ENCODE data around the gene FKBP8. TPM values are rescaled to one million over a fixed set of nuclear protein-coding genes. Genes with fewer than 3 reads are reported as not detected.

The FKBP8 gene
- total RNA-seq, 2 donors from 2014 or later = 192 to 345 TPM

DNA sequence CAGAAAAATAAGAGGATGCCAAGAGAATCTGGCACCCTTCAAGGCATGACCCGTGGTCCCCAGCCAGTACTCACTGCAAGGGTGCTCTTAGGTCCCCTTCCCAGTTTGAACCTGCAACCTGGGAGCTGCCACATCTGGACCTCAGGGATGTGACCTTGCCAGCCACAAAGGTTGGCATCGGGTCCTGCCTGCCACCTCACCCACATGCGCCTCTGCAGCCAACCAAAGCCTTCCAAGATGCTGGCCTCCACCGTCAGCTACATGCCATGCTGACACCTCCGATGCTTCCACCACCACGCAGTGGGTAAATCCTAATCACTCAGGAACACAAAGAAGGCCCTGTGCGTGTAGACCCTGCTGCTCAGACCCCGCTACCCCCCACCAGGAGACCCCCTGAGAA is 56.6 kb downstream of the FKBP8 start:
- no peak overlapping the region for H3K4me3 ChIP-seq
- H3K27me3 ChIP-seq = no peaks in the 10 kb centered on the region
- peak overlapping the region; percentile 76 to 86 for H3K27ac ChIP-seq
- H3K36me3 ChIP-seq = no peaks in the 10 kb centered on the region
- no peaks in the 10 kb centered on the region for H3K9me3 ChIP-seq
- H3K4me1 ChIP-seq = peaks cover 4 to 87% of the 10 kb centered on the region in 2 donors
- no peak for TF ChIP-seq CTCF (IDR thresholded peaks at IDR 0.05)
- DNase-seq (ENCODE audit: low spot score) = no peak

DNA sequence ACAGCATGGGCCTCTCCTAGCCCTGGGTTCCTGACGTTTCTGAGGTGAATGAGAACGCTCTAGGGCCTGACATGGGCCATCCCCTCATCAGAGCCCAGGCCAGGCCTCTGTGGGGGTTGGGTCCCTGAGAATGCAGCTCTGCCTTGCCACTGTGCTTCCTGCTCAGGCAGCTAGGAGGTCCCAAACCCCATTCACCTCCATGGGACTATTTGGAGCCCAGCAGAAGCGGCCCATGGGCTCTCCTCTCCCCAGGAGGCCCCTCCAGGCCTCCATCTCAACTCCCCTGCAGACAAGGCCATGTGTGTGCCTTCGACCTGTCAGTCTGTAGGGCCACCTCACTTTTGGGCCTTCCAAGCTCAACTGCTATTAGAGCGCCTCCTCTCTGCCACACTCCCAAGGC is 58.4 kb downstream of the FKBP8 start:
- Histone ChIP-seq H3K9me3 (no peaks in the 10 kb centered on the region), H3K4me3 (no peak overlapping the region), H3K36me3 (no peaks in the 10 kb centered on the region), H3K27me3 (no peaks in the 10 kb centered on the region), H3K4me1 (peaks cover 4 to 87% of the 10 kb centered on the region in 2 donors), H3K27ac (peak overlapping the region; percentile 76 to 86)
- no peak for DNase-seq (ENCODE audit: low spot score)
- TF ChIP-seq CTCF (IDR thresholded peaks at IDR 0.05) = no peak

GRCh38 chr19:18483119-18483890 is 60.1 kb downstream of the FKBP8 start:
- Histone ChIP-seq H3K27ac (no peak overlapping the region), H3K27me3 (no peaks in the 10 kb centered on the region), H3K4me3 (no peak overlapping the region), H3K36me3 (no peaks in the 10 kb centered on the region), H3K9me3 (no peaks in the 10 kb centered on the region), H3K4me1 (peaks cover 4 to 87% of the 10 kb centered on the region in 2 donors)
- no peak for TF ChIP-seq CTCF (IDR thresholded peaks at IDR 0.05)
- no peak for DNase-seq (ENCODE audit: low spot score)

Other genes starting within 250 kb of the FKBP8 start
- 10 to 100 TPM; 68.5 to 97.3 TPM for gene LSM4, start 220.5 kb downstream of the FKBP8 start, total RNA-seq
- 10 to 100 TPM; 16.4 to 20.6 TPM for gene PGPEP1, start 203.0 kb downstream of the FKBP8 start, total RNA-seq
- 1 to 10 TPM; 1.1 to 2.7 TPM for gene GDF15, start 157.4 kb downstream of the FKBP8 start, total RNA-seq
- 1 to 10 TPM; 2.6 to 6.8 TPM for gene LRRC25, start 146.0 kb downstream of the FKBP8 start, total RNA-seq
- gene SSBP4, start 124.2 kb downstream of the FKBP8 start, total RNA-seq = 10 to 100 TPM; 31.7 to 59.5 TPM
- 10 to 100 TPM; 24.1 to 49.4 TPM for gene ISYNA1, start 105.4 kb downstream of the FKBP8 start, total RNA-seq
- 10 to 100 TPM; 12.4 to 17.5 TPM for gene ELL, start 21.5 kb downstream of the FKBP8 start, total RNA-seq
- 100 to 1,000 TPM in 1 of 2 donors, 10 to 100 TPM in 1; 60.7 to 114 TPM for gene KXD1, start 14.3 kb upstream of the FKBP8 start, total RNA-seq
- gene UBA52, start 28.3 kb upstream of the FKBP8 start, total RNA-seq = 100 to 1,000 TPM; 272 to 543 TPM
- 100 to 1,000 TPM; 119 to 171 TPM for gene REX1BD, start 45.2 kb upstream of the FKBP8 start, total RNA-seq
- gene CRLF1, start 63.2 kb upstream of the FKBP8 start, total RNA-seq = 10 to 100 TPM; 71.8 to 73.9 TPM
- 1 to 10 TPM; 2.2 to 3.0 TPM for gene TMEM59L, start 69.3 kb upstream of the FKBP8 start, total RNA-seq
- gene KLHL26, start 93.5 kb upstream of the FKBP8 start, total RNA-seq = 10 to 100 TPM in 1 of 2 donors, 1 to 10 TPM in 1; 5.7 to 11.3 TPM
- gene CRTC1, start 140.1 kb upstream of the FKBP8 start, total RNA-seq = 1 to 10 TPM; 4.0 to 5.8 TPM
- gene COMP, start 247.7 kb upstream of the FKBP8 start, total RNA-seq = 10 to 100 TPM in 1 of 2 donors, 1 to 10 TPM in 1; 7.8 to 12.5 TPM

Measured in right atrium auricular region (tissue), 2 donors.